Stimulated activated CD4-positive, alpha-beta T cell treated with anti-CD3 and anti-CD28 coated beads, TNF-alpha, amount 100 ng/mL, for 4 hours (primary cell): Measurements from ENCODE around the gene ADCY5.

Source experiments
- DNase-seq, 3 experiments: peaks; one replicate each; pipeline ENCODE4 v3.0.0-alpha.2; 2020; ENCODE audit warnings: low read depth in 3 of 3

Gene ADCY5

DNA sequence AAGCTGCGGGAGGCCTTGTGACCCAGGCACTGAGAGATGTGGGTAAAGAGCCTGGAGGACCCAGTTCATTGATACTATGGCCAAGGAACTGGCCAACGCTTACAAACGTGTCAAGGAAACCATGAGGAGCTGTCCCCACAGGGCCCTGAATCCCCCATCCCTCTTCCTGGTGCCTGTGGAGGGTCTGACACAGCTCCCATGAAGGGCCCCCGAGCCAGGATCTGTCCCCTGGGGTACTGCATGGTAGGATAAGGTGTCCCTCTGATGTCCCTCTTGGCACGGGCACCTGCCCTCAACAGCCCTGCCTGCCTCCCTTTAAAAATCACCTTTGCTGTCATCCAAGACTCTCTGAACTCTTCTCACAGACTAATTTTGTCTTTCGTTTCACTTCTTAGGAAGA is 122.4 kb downstream of the ADCY5 start:
- DNase-seq, result no peak

DNA sequence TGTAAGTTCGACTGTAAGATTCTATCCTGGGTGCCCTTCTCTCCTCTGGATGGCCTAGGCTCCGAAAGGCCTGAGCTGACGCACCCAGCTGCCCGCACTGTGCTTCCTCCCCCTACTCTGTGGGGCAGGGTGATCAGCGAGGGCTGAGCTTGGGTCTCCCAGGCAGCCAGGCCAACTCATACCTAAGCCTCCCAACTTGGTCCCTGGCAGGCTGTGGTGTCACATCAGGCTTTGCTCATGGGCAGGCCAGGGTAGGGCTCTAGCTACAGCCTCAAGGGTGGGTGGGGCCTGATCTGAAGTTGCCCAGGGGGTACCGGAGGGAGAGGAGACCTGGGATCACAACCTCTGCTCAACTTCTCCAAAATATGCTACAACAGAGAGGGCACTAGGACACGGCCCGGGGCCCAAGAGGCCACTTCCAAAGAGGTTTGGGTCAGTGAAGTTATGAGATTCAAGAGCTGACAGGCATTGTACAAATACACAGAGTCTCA is 123.1 kb downstream of the ADCY5 start:
- no peak for DNase-seq

DNA sequence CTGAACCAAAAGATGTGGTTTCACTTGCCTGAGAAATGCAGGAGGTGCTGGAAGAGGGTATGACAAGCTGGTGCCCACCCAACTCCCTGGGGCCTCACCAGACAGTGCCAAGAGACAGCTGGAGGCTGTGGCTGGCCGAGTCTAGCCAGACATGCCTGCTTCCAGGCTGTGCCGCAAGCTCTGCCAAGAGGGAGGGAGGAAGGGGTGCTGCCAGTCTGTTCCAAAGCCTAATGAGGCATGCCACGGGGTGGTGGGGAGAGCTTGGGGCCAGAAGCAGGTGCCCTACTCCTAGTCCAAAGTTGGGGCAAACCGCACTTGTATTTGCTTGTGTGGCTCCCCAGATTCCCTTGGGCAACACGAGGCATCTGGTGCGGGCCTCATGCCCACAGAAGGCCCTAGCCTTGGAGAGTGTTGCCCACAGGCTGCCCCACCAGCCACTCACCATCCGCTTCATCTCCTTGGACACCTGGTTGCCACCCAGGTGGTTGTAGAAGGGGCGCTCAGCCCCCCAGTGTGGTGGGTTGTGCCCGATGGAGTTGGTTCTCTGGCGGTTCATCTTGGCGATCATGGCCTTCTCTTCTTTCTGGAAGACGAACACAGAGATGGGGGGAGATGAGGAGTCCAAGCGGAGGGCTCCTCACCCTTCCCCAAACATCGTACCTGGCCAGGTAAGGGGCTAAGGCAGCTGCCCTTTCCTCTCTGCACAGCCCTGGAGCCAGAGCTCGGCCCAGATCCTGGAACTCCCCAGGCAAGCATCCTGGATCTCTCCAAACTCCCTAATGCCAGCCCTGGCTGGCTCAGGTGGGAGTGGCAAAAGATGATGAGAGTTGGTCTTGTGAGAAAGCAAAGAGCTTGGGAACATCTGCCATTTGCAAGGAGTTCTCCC is 123.8 kb downstream of the ADCY5 start:
- DNase-seq, result no peak

DNA sequence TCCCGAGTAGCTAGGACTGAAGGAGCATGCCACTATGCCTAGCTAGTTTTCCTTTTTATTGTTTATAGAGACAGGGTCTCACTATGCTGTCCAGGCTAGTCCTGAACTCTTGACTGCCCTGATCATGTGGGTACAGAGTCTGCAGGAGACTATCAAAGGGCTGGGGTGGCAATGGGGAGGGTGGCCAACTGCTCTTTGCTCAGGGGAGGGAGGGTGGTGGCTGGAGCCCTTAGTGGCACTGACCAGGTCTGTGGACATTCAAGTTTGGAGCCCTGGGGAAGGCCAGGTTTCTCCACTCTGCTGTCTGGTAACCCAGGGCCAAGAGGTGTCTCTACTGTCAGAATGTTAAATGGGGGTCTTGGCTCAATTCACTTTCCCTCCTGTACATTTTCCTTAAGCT is 125.1 kb downstream of the ADCY5 start:
- no peak for DNase-seq

DNA sequence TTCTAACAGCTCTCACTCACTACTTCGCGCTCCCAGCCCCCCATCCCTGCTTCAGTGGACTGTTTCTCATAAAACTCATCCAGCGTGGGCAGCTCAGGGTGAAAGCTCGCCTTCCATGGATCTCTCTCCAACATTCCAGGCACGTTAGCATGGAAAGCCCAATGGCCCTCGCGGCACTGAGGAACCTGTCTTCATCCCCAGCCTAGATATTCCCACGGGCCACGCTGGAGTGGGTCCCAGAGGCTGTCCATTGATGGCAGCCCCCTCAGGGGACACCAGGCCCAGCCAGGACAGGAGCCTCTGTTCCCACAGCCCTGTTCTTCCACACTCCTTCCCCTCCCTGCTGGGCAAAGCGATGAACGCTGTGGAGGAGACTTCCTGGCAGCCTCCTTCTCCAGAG is 126.0 kb downstream of the ADCY5 start:
- no peak for DNase-seq

DNA sequence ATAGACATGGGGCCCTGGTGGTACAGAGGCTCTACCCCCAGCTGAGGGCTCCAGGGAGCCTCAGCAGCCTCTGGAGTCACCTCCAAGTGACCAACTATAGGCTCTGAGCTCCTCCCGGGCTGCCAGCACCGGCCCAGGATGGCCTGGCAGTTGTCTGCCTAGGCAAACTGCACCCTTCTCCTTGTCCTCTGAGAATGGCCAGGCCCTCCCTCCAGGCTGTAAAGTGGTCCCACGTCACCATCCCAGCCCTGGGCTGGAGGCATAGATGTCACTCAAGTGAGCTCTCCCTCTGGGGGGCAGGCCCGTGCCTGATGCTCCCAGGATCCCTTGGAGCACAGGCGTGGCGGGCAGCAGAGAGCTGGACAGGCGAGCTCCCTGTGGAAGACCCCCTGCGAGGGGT is 127.1 kb downstream of the ADCY5 start:
- no peak for DNase-seq

DNA sequence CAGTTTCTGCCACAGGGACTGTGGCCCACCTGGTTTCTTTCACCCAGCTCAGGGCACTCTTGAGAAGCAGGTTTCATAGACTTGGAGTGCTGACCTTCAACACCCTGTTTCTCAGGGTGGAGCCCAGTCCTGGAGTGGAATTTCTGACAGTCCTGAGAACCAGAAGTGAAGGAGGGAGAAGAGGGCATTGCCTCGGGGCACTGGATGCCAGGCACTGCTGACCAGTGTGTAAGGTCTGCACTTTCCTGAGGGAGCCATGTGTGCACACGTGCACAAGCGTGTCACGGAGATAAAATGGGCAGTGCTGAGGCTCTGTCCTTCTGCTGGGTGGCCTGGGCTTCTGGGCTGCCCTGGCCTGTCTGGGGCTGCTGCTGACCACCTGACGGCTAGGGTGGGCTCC is 128.7 kb downstream of the ADCY5 start:
- DNase-seq, result no peak

DNA sequence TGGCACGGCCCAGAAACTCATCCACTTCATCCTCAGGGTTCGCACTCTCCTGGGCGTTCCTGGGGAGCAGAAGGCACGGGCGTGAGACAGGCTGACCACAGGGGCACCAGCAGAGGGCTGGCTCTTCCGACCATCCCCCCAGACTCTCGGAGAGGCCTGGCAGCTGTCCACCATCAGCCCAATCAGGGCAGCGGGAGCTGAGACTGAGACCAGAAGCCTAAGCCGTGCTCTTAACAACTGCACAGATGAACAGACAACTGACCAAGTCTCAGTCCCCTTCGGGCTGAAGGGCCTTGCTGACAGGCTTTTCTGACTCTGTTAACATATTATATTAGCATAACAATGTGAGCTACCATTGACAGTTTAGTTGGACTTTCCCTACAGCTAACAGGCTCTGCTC is 129.1 kb downstream of the ADCY5 start:
- DNase-seq, result no peak

DNA sequence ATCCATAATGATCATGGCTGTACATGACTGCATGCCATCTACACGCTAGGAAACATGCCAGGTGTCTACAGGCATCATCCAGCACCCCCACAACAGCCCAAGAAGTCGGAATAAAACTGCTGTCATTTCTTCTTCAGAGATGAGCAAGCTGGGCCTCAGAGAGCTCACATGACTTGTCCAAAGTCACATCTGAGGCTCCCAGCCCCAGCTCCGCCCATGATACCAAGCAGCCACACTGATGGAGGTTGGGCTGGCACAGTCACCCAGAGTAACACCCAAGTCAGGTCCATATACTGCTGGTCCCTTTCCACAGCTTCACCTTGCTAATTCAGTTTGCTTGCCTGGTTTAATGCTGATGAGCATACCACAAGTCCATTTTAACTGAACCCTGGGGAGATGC is 130.5 kb downstream of the ADCY5 start:
- no peak for DNase-seq

DNA sequence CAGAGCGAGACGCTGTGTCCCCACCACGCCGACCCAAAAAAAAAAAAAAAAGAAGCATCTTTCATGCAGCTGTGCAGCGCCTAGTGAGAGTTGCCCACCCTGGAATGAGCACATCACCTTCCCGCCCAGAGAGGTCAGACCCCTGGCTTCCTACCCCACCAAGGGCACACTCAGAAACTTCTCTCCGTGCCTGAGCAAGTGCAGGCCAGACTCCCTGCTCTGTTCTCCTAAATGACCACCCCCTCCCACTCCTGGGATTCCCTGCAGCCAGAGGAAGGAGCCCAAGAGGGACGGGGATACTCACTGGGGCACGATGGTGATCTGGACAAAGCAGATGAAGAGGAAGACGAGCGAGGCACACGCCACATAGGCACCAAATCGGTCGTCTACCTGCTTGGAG is 131.2 kb downstream of the ADCY5 start:
- DNase-seq, result no peak

DNA sequence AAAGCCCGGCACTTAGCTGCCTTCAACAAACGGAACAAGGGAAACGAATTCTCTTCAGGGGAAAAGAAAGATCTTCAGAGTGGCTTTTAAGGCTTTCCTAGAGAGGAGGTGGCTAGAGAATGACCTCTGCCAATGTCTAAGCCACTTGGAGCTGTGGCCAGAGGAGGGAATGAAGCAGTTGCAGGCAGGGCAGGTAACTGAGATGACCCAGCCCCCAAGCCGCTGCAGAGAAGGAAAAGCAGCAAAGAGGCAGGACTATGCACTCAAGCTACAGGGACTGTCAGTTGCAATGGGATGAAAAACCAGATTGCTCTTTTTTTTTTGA is 133.7 kb downstream of the ADCY5 start:
- no peak for DNase-seq

DNA sequence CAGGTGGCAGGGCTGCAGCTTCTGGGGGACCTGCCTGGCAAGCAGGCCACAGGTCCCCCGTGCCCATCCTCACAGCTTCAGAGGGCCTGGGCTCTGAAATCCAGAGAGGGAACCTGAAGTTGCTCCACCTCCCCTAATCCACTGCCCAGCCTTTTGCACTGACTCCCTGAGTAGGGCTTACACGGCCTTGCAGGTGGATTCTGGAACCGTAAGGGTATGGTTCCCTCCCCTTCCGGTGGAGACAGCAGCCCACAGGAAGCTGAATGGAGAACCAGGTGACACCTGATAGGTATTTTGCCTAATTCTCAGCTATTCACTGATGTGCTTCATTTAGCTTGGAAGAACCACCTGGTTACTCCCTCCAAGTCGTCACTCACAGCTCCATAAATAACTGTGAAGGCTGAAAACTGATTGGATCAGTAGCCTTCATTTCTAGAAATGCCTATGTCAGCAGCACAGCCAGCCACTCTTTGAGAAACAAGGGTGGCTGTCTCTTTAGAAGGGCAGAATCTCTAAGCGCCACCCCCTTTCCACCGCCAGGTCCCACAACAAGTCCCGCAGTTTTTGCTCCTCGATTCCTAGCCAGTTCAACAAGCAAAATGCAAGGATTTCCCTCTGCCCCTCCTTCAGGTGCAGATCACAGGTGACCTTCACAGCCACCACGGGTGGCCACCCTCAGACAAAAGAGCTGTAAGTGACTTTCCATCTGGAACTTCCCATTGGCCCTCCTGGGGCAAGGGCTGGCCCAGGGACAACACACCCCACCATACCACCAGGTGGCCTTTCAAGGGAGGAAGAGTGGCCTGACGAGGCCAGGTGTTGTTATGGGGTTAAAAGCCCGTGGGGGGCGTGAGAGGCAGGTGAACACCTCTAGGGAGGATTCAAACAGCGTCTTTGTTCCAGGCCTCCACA is 134.3 kb downstream of the ADCY5 start:
- DNase-seq, result no peak

DNA sequence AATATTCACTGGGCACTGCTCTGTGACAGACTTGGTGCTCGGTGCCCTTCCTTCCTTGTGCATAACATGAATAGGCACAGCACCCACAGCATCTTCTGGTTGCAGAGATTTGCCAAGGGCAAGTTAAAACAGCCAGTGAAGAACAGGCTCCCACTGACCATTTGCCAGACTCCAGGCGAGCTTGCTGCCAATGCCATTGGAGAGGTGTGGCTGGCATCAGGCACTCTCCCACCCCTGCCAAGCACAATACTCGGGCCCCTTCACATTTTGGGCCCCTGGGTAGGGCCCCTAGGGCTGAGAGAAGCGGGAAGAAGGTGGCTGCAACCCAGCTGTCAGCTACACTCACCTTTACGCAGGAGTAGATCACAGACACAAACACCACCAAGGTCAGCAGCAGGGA is 135.0 kb downstream of the ADCY5 start:
- no peak for DNase-seq

DNA sequence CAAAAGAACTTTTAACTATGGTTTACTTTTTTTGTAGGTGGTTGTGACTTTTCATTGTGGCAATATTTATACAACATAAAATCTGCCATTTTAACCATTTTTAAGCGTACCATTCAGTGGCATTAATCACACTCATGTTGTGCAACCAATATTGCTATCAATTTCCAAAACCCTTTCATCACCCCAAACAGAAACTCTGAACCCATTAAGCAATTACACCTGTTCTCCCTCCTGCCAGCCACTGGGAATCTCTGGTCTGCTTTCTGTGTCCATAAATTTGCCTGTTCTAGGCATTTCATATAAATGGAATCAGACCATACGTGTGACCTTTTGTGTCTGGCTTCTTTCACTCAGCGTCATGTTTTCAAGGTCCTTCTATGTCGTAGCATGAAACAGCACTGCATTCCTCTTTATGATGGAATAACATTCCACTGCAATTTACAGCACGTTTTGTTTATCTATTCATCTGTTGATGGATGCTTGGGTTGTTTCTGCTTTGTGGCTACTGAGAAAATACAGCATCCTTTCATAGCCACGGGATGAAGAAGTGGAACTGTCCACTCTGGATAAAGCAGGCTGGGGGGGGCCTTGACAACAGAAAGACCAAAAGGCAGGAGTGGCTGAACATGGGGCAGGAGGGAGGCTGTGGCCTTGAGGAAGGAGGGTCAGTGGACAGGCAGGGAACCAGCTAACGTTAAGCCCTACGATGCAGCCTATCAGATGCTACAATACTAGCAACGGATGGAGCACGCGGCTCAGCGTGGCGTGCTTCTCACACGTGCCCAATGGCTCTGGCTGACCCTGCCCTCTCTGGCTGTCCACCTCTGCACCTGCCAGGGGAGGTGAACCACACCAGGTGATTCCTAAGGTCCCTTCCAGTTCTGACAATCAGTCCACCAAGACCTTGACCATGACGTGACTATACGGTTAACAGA is 136.3 kb downstream of the ADCY5 start:
- DNase-seq, result no peak

DNA sequence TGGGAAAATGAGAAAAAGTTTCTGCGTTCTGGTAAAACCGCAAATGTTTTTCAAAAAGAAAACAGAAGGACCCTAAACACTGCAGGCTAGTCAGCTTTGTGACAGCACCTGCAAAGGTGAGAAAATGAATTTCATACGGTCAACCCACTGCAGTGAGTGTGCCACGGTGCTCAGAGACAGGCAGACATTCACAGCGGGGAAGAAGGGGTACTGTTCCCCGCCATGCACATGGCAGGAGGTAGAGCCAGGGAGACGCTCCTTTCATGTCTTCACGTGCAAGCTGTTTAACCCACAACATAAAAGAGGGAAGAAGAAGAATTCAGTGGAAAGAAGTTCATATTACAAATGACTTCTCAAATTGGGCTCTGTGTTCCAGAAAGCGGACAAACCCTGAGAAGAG is 137.7 kb downstream of the ADCY5 start:
- no peak for DNase-seq

DNA sequence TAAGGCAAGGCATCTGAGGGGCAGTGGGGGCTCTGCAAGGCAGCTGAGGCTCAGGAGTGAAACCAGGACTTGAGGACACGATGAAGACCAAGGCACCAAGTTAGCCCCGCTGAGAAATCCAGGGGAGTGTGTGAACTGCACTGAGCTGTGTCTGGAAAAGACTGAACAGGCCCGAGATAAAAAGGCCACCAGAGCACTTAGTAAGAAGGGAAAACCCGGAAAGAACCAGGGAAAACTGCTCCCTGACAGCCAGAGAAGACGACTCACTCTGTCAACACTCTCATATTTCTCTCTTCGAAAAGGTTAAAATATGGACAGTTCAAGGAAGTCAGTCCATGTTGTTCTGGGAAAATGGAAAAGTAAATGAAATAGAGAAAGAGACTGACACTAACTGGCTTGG is 138.1 kb downstream of the ADCY5 start:
- DNase-seq, result no peak

DNA sequence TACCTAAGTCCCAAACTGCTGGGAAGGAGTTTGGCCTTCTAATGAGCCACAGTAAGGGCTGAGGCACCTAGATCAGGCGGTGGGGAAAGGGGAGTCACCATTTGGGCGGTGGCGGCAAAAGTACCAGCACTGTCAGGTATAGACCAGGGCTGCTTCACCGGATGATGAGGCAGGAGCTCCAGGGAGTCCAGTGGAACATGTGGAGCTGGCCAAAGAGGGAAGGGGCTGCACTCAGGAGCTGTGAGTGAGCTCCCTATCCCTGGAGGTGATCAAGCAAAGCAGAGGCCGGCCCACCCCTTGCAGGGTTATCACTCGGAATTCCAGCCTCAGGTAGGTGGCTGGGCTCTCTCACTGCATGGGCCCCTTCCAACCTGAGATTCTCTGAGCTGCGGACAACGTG is 138.7 kb downstream of the ADCY5 start:
- no peak for DNase-seq

DNA sequence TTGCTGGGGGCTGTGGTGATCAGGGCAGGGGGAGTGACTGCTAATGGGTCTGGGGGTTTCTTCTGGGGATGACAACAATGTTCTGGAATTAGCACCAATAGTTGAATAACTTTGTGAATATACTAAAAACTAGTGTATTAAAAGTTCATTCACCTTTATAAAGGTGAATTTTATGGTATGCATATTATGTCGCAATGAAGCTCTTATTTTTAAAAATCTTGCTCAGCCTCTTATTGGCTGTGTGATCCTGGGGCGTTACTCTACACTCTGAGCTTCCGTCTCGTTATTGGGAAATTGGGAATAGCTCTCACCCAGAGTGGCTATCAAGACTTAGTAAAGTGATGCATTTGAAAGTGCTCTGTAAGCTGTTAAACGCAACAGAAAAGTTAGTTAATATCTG is 141.8 kb downstream of the ADCY5 start:
- no peak for DNase-seq

DNA sequence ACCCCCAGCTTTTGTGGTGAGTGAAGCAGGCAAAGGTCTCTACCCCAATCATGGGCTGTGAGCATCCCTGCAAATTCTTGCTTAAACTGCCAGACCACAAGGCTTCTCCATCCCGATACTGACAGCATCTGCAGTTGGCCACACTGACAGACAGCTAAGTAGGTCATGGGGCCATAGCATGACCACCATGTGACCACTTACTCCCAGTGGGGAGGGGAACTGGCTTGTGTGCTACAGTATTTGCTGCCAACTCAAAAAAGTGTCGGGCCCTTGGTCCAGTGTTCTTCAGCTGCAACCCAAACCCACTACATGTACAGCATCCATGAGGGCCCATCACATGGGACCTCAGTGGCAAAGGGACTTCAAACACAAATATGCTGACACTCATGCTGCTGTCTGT is 143.7 kb downstream of the ADCY5 start:
- no peak for DNase-seq

DNA sequence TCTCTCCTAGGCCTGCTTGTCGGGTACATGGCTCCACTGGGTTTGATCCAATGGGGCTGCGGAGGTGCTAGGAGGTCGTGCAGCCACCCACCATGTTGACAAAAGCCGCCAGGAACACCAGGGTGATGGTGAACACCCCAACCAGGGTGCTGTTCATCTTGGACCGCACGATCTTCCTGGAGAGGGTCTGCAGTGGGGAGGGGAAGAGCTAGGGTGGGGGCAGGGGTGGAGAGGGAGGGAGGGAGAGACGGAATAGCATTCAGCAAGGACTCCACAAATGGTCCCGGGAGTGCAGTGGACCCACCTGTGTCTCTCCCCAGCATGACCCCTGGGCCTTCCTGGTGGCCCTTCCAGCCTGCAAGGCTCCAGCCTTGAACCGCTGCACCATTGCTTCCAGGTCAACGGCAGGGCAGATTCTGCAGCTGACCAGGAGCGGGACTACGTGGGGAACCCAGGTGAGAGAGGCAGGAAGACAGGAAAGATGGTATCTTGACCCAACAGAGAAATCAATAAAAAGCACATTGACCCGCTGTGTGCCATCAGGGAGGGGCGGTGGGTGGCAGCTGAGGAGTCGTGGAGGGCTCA is 144.8 kb downstream of the ADCY5 start:
- no peak for DNase-seq

DNA sequence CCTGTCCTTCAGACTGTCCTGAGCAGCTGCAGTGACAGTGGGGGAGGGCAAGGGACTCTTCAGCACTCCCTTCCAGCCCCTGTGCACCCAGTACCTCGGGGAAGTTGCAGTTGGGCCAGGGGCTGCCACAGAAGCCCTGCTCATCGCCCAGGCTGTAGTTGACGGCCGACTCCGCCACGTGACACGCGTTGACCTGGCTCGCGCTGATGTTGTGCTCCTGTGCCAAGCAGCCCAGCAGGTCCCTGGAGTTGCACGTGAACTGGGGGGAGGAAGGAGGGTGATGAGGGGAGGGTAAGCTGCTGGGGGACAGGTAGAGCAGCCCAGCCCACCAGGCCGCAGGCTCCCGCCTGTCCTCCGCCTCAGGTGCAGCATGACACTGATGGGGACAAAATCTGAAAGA is 145.9 kb downstream of the ADCY5 start:
- no peak for DNase-seq
